Endothelial cell (in vitro differentiated cells): ENCODE measurements around the gene NMRK1. TPM values are rescaled to one million over a fixed set of nuclear protein-coding genes. Genes with fewer than 3 reads are reported as not detected.

Experiments
- DNase-seq: peaks from one replicate; pipeline ENCODE4 v3.0.0; 2021; ENCODE audit warnings: low spot score
- H3K27ac Mint-ChIP-seq: one replicate; pipeline ENCODE4 v1.8.0; 2021; ENCODE audit warnings: mixed read lengths, inconsistent platforms; ENCODE audit not compliant: unreplicated experiment
- H3K27me3 Mint-ChIP-seq: one replicate; pipeline ENCODE4 v1.8.0; 2021; ENCODE audit warnings: mild to moderate bottlenecking, moderate library complexity, mixed read lengths, inconsistent platforms; ENCODE audit not compliant: unreplicated experiment
- H3K36me3 Mint-ChIP-seq: one replicate; pipeline ENCODE4 v1.8.0; 2021; ENCODE audit warnings: mild to moderate bottlenecking, low read depth, mixed read lengths, inconsistent platforms; ENCODE audit not compliant: unreplicated experiment
- H3K4me1 Mint-ChIP-seq: one replicate; pipeline ENCODE4 v1.8.0; 2021; ENCODE audit warnings: mild to moderate bottlenecking, mixed read lengths, inconsistent platforms; ENCODE audit not compliant: unreplicated experiment
- H3K4me3 Mint-ChIP-seq: one replicate; pipeline ENCODE4 v1.8.0; 2021; ENCODE audit warnings: mild to moderate bottlenecking, mixed read lengths, inconsistent platforms; ENCODE audit not compliant: unreplicated experiment
- H3K9me3 Mint-ChIP-seq: one replicate; pipeline ENCODE4 v1.8.0; 2021; ENCODE audit warnings: mixed read lengths, inconsistent platforms; ENCODE audit not compliant: unreplicated experiment
- CTCF ChIP-seq: fragments of 200-600 bp; sonication (generic); IDR thresholded peaks from one replicate; pipeline ENCODE4 v1.5.0; 2021; ENCODE audit warnings: antibody characterized with exemption; ENCODE audit not compliant: unreplicated experiment
- long read RNA-seq: library from polyadenylated mRNA; unstranded; transcript quantifications from one replicate; pipeline ENCODE4 v2.0.0, GENCODE V29; 2020; ENCODE audit not compliant: unreplicated experiment
- total RNA-seq: library from RNA; stranded (reverse); fragmentation: NEBNext Ultra II Directional; extraction: Animal tissue kit (Norgen Biotek cat#: 25700); gene quantifications from one replicate; pipeline ENCODE4 v1.2.1, GENCODE V29; 2021; ENCODE audit not compliant: unreplicated experiment

NMRK1 gene
- total RNA-seq = 58.2 TPM
- long read RNA-seq, transcript NMRK1-205 (2 exons, 817 nt) = minor isoform, 9 of 71 reads
- long read RNA-seq, transcript NMRK1-201 (9 exons, 1,185 nt) = major isoform, 20 of 71 reads
- long read RNA-seq, partial matches to known transcripts = 7 of 71 reads
- long read RNA-seq, other reads (novel, unspliced or antisense) = 29 of 71 reads

GRCh38 chr9:75087824-75088645 lies at the start of gene NMRK1, which contains the start of gene OSTF1:
Gene NMRK1, minus strand, starts transcription at chr9:75088155. Its CDS starts 5,040 bp downstream, at chr9:75083115.
Gene OSTF1, plus strand, starts transcription at chr9:75088514. Its CDS starts 179 bp downstream, at chr9:75088693.
- Mint-ChIP-seq H3K9me3 (no peaks in the 10 kb centered on the region), H3K36me3 (no peaks in the 10 kb centered on the region), H3K27me3 (peaks cover 7% of the 10 kb centered on the region), H3K4me1 (peaks cover 65% of the 10 kb centered on the region), H3K27ac (peak within 1 kb of the TSS; percentile 94), H3K4me3 (peak within 1 kb of the TSS; percentile 99)
- TF ChIP-seq CTCF = no peak
- DNase-seq = peak; percentile 98

- H3K36me3 Mint-ChIP-seq = peaks cover 18% of the 10 kb centered on the region
- DNase-seq = no peak
- peaks cover 13% of the 10 kb centered on the region for H3K4me1 Mint-ChIP-seq
- no peak overlapping the region for H3K4me3 Mint-ChIP-seq
- no peak for TF ChIP-seq CTCF
- H3K9me3 Mint-ChIP-seq = no peaks in the 10 kb centered on the region
- H3K27me3 Mint-ChIP-seq = peaks cover 3% of the 10 kb centered on the region
- no peak overlapping the region for H3K27ac Mint-ChIP-seq
These were observed 46.5 kb upstream of the NMRK1 start for GRCh38 chr9:75134495-75134894.

- peaks cover 3% of the 10 kb centered on the region for H3K27me3 Mint-ChIP-seq
- H3K27ac Mint-ChIP-seq = no peak overlapping the region
- TF ChIP-seq CTCF = no peak
- H3K4me3 Mint-ChIP-seq = no peak overlapping the region
- H3K36me3 Mint-ChIP-seq = peaks cover 17% of the 10 kb centered on the region
- H3K4me1 Mint-ChIP-seq = peaks cover 13% of the 10 kb centered on the region
- DNase-seq = no peak
- H3K9me3 Mint-ChIP-seq = no peaks in the 10 kb centered on the region
These were observed 45.4 kb upstream of the NMRK1 start for GRCh38 chr9:75133396-75133795.

- DNase-seq = no peak
- peaks cover 13% of the 10 kb centered on the region for H3K4me1 Mint-ChIP-seq
- H3K9me3 Mint-ChIP-seq = no peaks in the 10 kb centered on the region
- H3K27me3 Mint-ChIP-seq = peaks cover 3% of the 10 kb centered on the region
- H3K27ac Mint-ChIP-seq = no peak overlapping the region
- H3K36me3 Mint-ChIP-seq = peaks cover 15% of the 10 kb centered on the region
- no peak overlapping the region for H3K4me3 Mint-ChIP-seq
- no peak for TF ChIP-seq CTCF
These were observed 44.3 kb upstream of the NMRK1 start for GRCh38 chr9:75132244-75132643.

GRCh38 chr9:75131700-75132099 lies 43.7 kb upstream of the NMRK1 start:
- peaks cover 3% of the 10 kb centered on the region for H3K27me3 Mint-ChIP-seq
- no peak for DNase-seq
- H3K27ac Mint-ChIP-seq = no peak overlapping the region
- no peak overlapping the region for H3K4me3 Mint-ChIP-seq
- TF ChIP-seq CTCF = no peak
- no peaks in the 10 kb centered on the region for H3K9me3 Mint-ChIP-seq
- H3K4me1 Mint-ChIP-seq = peaks cover 13% of the 10 kb centered on the region
- H3K36me3 Mint-ChIP-seq = peaks cover 12% of the 10 kb centered on the region
